GM23338 (cell line): Measurements from ENCODE around the gene MLLT3. TPM values are rescaled to one million over a fixed set of nuclear protein-coding genes. Genes with fewer than 3 reads are reported as not detected.

Source experiments
- ATAC-seq: fragments of 200-7000 bp; cut with Tn5 transposase; 3 replicates; pipeline ENCODE4 v1.9.1; 2020
- DNase-seq: peaks from one replicate; pipeline ENCODE4 v3.0.0-alpha.2; 2015; ENCODE audit warnings: low spot score
- H2AFZ ChIP-seq: fragments of 200-600 bp; sonication (generic); 2 replicates; pipeline ENCODE4 v1.8.0; 2016; ENCODE audit warnings: antibody characterized with exemption, mild to moderate bottlenecking, moderate library complexity
- H3F3A ChIP-seq: fragments of 200-600 bp; sonication (generic); replicated peaks from 2 replicates; pipeline ENCODE4 v1.8.0; 2017; ENCODE audit warnings: antibody characterized with exemption, mixed run types, low read depth
- H3K27ac ChIP-seq: fragments of 200-600 bp; sonication (generic); 2 replicates; pipeline ENCODE4 v1.6.1; 2016; ENCODE audit warnings: low read depth
- H3K27me3 ChIP-seq: fragments of 200-600 bp; sonication (generic); 2 replicates; pipeline ENCODE4 v1.8.0; 2016; ENCODE audit warnings: mild to moderate bottlenecking, mixed run types, moderate library complexity; ENCODE audit not compliant: insufficient read depth
- H3K36me3 ChIP-seq: fragments of 200-600 bp; sonication (generic); 2 replicates; pipeline ENCODE4 v1.8.0; 2016; ENCODE audit warnings: mild to moderate bottlenecking; ENCODE audit not compliant: insufficient read depth
- H3K4me1 ChIP-seq: fragments of 200-600 bp; sonication (generic); 2 replicates; pipeline ENCODE4 v1.8.0; 2016; ENCODE audit warnings: mild to moderate bottlenecking, moderate library complexity; ENCODE audit not compliant: insufficient read depth
- H3K4me2 ChIP-seq: fragments of 200-600 bp; sonication (generic); 2 replicates; pipeline ENCODE4 v1.7.1; 2017; ENCODE audit warnings: mixed run types
- H3K4me3 ChIP-seq: fragments of 200-600 bp; sonication (generic); 2 replicates; pipeline ENCODE4 v1.6.1; 2016; ENCODE audit warnings: mixed run types
- H3K79me2 ChIP-seq: fragments of 200-600 bp; sonication (generic); replicated peaks from 2 replicates; pipeline ENCODE4 v1.8.0; 2017; ENCODE audit warnings: mild to moderate bottlenecking; ENCODE audit not compliant: insufficient read depth
- H3K9me2 ChIP-seq: fragments of 200-600 bp; sonication (generic); 2 replicates; pipeline ENCODE4 v1.8.0; 2017; ENCODE audit not compliant: insufficient read depth
- H4K20me1 ChIP-seq: fragments of 200-600 bp; sonication (generic); replicated peaks from 2 replicates; pipeline ENCODE4 v1.8.0; 2017; ENCODE audit warnings: mild to moderate bottlenecking; ENCODE audit not compliant: insufficient read depth
- H3K27ac Mint-ChIP-seq: 2 replicates; pipeline ENCODE4 v1.8.0; 2020; ENCODE audit warnings: inconsistent platforms, mild to moderate bottlenecking, moderate library complexity, mixed read lengths
- H3K27me3 Mint-ChIP-seq: 3 replicates; pipeline ENCODE4 v1.8.0; 2022; ENCODE audit warnings: low read depth, mild to moderate bottlenecking, moderate library complexity, mixed read lengths, inconsistent platforms; ENCODE audit not compliant: insufficient read depth, poor library complexity
- H3K36me3 Mint-ChIP-seq: 3 replicates; pipeline ENCODE4 v1.8.0; 2021; ENCODE audit warnings: low read depth, mild to moderate bottlenecking, inconsistent platforms, moderate library complexity, mixed read lengths
- H3K4me1 Mint-ChIP-seq: 3 replicates; pipeline ENCODE4 v1.8.0; 2020; ENCODE audit warnings: mild to moderate bottlenecking, inconsistent platforms, mixed read lengths
- H3K4me3 Mint-ChIP-seq: 3 replicates; pipeline ENCODE4 v1.8.0; 2021; ENCODE audit warnings: moderate library complexity, mild to moderate bottlenecking, inconsistent platforms, mixed read lengths
- H3K9me3 Mint-ChIP-seq: 3 replicates; pipeline ENCODE4 v1.8.0; 2020; ENCODE audit warnings: moderate library complexity, mild to moderate bottlenecking, inconsistent platforms, mixed read lengths
- CREB1 ChIP-seq: fragments of 250-450 bp; sonication (Bioruptor Pico); IDR thresholded peaks from 2 replicates; pipeline ENCODE4 v1.5.0; 2020; ENCODE audit warnings: low read depth, mild to moderate bottlenecking, moderate library complexity
- CTCF ChIP-seq, 2 experiments: fragments of 200-600 bp in 1 of 2; sonication (generic) in 1 of 2; conservative IDR thresholded peaks; 2 replicates each; pipeline versions ENCODE4 v1.5.1 to v1.6.1; 2016 to 2017; ENCODE audit warnings: antibody characterized with exemption in 2 of 2, low read depth in 2 of 2, mild to moderate bottlenecking in 2 of 2, moderate library complexity in 1 of 2
- ETS1 ChIP-seq: IDR thresholded peaks from 2 replicates; pipeline ENCODE4 v1.6.1; 2016; ENCODE audit warnings: antibody characterized with exemption
- EZH2 ChIP-seq: fragments of 200-600 bp; sonication (generic); IDR thresholded peaks from one replicate; pipeline ENCODE4 v1.8.0; 2017; ENCODE audit warnings: antibody characterized with exemption, mild to moderate bottlenecking, low read depth; ENCODE audit not compliant: unreplicated experiment
- EZH2phosphoT487 ChIP-seq: fragments of 200-600 bp; sonication (generic); IDR thresholded peaks from one replicate; pipeline ENCODE4 v1.8.1; 2018; ENCODE audit warnings: antibody characterized with exemption; ENCODE audit not compliant: unreplicated experiment
- JUNB ChIP-seq: IDR thresholded peaks from one replicate; pipeline ENCODE4 v1.6.1; 2016; ENCODE audit warnings: antibody characterized with exemption; ENCODE audit not compliant: unreplicated experiment
- NANOG ChIP-seq: IDR thresholded peaks from 2 replicates; pipeline ENCODE4 v1.6.1; 2016; ENCODE audit warnings: antibody characterized with exemption, borderline replicate concordance
- POLR2AphosphoS5 ChIP-seq: IDR thresholded peaks from 2 replicates; pipeline ENCODE4 v1.6.1; 2016; ENCODE audit warnings: antibody characterized with exemption, low read depth
- STAT1 ChIP-seq: IDR thresholded peaks from one replicate; pipeline ENCODE4 v1.6.1; 2016; ENCODE audit warnings: antibody characterized with exemption; ENCODE audit not compliant: unreplicated experiment
- ZNF114 ChIP-seq: fragments of 250-450 bp; sonication (Bioruptor Pico); IDR thresholded peaks from 2 replicates; pipeline ENCODE4 v1.5.0; 2020; ENCODE audit warnings: mild to moderate bottlenecking, moderate library complexity
- ZNF331 ChIP-seq: fragments of 250-450 bp; sonication (Bioruptor Pico); IDR thresholded peaks from 2 replicates; pipeline ENCODE4 v1.5.0; 2020; ENCODE audit warnings: low read depth, mild to moderate bottlenecking, moderate library complexity
- ZNF462 ChIP-seq: fragments of 250-450 bp; sonication (Bioruptor Pico); IDR thresholded peaks from 2 replicates; pipeline ENCODE4 v1.5.0; 2020; ENCODE audit warnings: mild to moderate bottlenecking, moderate library complexity
- polyA plus RNA-seq: library from polyadenylated mRNA; unstranded; fragments of >200 nt; fragmentation: Nextera tagmentation; extraction: Ambion mirVana; gene quantifications from 2 replicates; pipeline ENCODE4 v1.2.1, GENCODE V29; 2016
- total RNA-seq: library from RNA; depleted of rRNA; stranded (reverse); fragments of >200 nt; shearing (Covaris generic); gene quantifications from 2 replicates; pipeline ENCODE4 v1.2.3, GENCODE V29; 2014

The MLLT3 gene
- total and polyA plus RNA-seq, 2 experiments from 2014 or later: 7.5 to 9.5 TPM

GRCh38 chr9:20474496-20474895 lies 147.8 kb downstream of the MLLT3 start:
- no peak overlapping the region for H3K4me3 ChIP-seq
- no peaks in the 10 kb centered on the region for H3K9me2 ChIP-seq
- H3K27ac ChIP-seq: no peak overlapping the region
- ATAC-seq: no peak
- no peaks in the 10 kb centered on the region for H3F3A ChIP-seq
- no peak for DNase-seq
- no peak overlapping the region for H3K4me3 Mint-ChIP-seq
- H3K27me3 ChIP-seq: no peaks in the 10 kb centered on the region
- H3K27ac Mint-ChIP-seq: no peak overlapping the region
- TF ChIP-seq EZH2phosphoT487: no peak
- no peak for TF ChIP-seq ZNF114 (CRISPR knock-in tag)
- H3K36me3 Mint-ChIP-seq: no peaks in the 10 kb centered on the region
- peaks cover 29% of the 10 kb centered on the region for H3K4me1 ChIP-seq
- H3K4me1 Mint-ChIP-seq: peaks cover 32% of the 10 kb centered on the region
- H3K36me3 ChIP-seq: no peaks in the 10 kb centered on the region
- peaks cover 2% of the 10 kb centered on the region for H3K27me3 Mint-ChIP-seq
- no peaks in the 10 kb centered on the region for H3K9me3 Mint-ChIP-seq
- H3K79me2 ChIP-seq: no peaks in the 10 kb centered on the region
- no peaks in the 10 kb centered on the region for H4K20me1 ChIP-seq
- no peak overlapping the region for H2AFZ ChIP-seq
- no peak overlapping the region for H3K4me2 ChIP-seq

- H2AFZ ChIP-seq: no peak overlapping the region
- ATAC-seq (no peak), DNase-seq (no peak)
- H3K4me1 ChIP-seq: peaks cover 20% of the 10 kb centered on the region
- no peaks in the 10 kb centered on the region for H3F3A ChIP-seq
- Mint-ChIP-seq H3K27me3 (no peaks in the 10 kb centered on the region), H3K9me3 (no peaks in the 10 kb centered on the region), H3K36me3 (no peaks in the 10 kb centered on the region), H3K4me3 (no peak overlapping the region), H3K4me1 (peaks cover 23% of the 10 kb centered on the region), H3K27ac (no peak overlapping the region)
- no peaks in the 10 kb centered on the region for H3K36me3 ChIP-seq
- H3K27ac ChIP-seq: no peak overlapping the region
- H3K9me2 ChIP-seq: no peaks in the 10 kb centered on the region
- no peaks in the 10 kb centered on the region for H3K27me3 ChIP-seq
- no peak overlapping the region for H3K4me2 ChIP-seq
- no peaks in the 10 kb centered on the region for H3K79me2 ChIP-seq
- no peaks in the 10 kb centered on the region for H4K20me1 ChIP-seq
- no peak overlapping the region for H3K4me3 ChIP-seq
- no peak for TF ChIP-seq ZNF462 (CRISPR knock-in tag)
- TF ChIP-seq EZH2: no peak
- TF ChIP-seq JUNB: no peak
- TF ChIP-seq STAT1: no peak
- TF ChIP-seq NANOG: no peak
- no peak for TF ChIP-seq ETS1
- TF ChIP-seq CREB1 (CRISPR knock-in tag): no peak
- TF ChIP-seq POLR2AphosphoS5: no peak
- no peak for TF ChIP-seq ZNF331
- TF ChIP-seq EZH2phosphoT487: no peak
- no peak for TF ChIP-seq CTCF (conservative IDR thresholded peaks at IDR 0.05; ENCODE audit: low read depth in 2 of 2)
Measured at GRCh38 chr9:20473515-20474013, 148.7 kb downstream of the MLLT3 start.
